Measurements from ENCODE around the gene RERG. TPM values are rescaled to one million over a fixed set of nuclear protein-coding genes. Genes with fewer than 3 reads are reported as not detected.

The RERG gene
- polyA plus RNA-seq, 2 of the 4 experiments (the other 2 are of a cell fraction) = 0.48 to 0.79 TPM

- ChIA-PET CTCF (interaction anchor here (1.1 kb wide), 1 partner anchor 22 kb away, joined by 3 read pairs; the partner anchor contains the start of gene RERG), POLR2A (no interaction called here)
- Histone ChIP-seq H3K4me1 (no peaks in the 10 kb centered on the region), H3K9me3 (peaks cover 4% of the 10 kb centered on the region; the same call in 1 of the 3 replicates), H3K4me3 (no peak overlapping the region), H3K4me2 (no peak overlapping the region), H3K27ac (no peak overlapping the region)
- no peak for DNase-seq (ENCODE audit: low read depth in 1 of 2, low spot score in 1 of 2)
- ATAC-seq = no peak
- WGBS (ENCODE audit: missing lambda C conversion rate) = 5% methylated on average over 3 of the region's 3 CpGs
- TF ChIP-seq CTCF (IDR thresholded peaks at IDR 0.05) (no peak), CHD2 (IDR thresholded peaks at IDR 0.05; ENCODE audit: low read length, partially characterized antibody) (no peak), GATA3 (IDR thresholded peaks at IDR 0.05; ENCODE audit: borderline replicate concordance) (no peak), HDAC2 (IDR thresholded peaks at IDR 0.05) (no peak), USF2 (IDR thresholded peaks at IDR 0.05) (no peak), FOSB (CRISPR knock-in tag; IDR thresholded peaks at IDR 0.05) (no peak), NPAS2 (CRISPR knock-in tag; IDR thresholded peaks at IDR 0.05; ENCODE audit: borderline replicate concordance) (no peak), POLR2AphosphoS2 (conservative IDR thresholded peaks at IDR 0.05; ENCODE audit: low read length) (no peak), RCOR1 (IDR thresholded peaks at IDR 0.05; ENCODE audit: low read depth, low read length) (no peak), BHLHE40 (IDR thresholded peaks at IDR 0.05; ENCODE audit: low read depth, low read length) (no peak), RARB (CRISPR knock-in tag; IDR thresholded peaks at IDR 0.05) (no peak), FOXS1 (CRISPR knock-in tag; IDR thresholded peaks at IDR 0.05) (no peak), CEBPB (IDR thresholded peaks at IDR 0.05) (no peak), ZSCAN20 (CRISPR knock-in tag; IDR thresholded peaks at IDR 0.05) (no peak), JUNB (IDR thresholded peaks at IDR 0.05) (no peak), HOXB5 (CRISPR knock-in tag; IDR thresholded peaks at IDR 0.05) (no peak), CHD4 (IDR thresholded peaks at IDR 0.05; ENCODE audit: borderline replicate concordance) (no peak)
- TF ChIP-seq, protein P1, sequence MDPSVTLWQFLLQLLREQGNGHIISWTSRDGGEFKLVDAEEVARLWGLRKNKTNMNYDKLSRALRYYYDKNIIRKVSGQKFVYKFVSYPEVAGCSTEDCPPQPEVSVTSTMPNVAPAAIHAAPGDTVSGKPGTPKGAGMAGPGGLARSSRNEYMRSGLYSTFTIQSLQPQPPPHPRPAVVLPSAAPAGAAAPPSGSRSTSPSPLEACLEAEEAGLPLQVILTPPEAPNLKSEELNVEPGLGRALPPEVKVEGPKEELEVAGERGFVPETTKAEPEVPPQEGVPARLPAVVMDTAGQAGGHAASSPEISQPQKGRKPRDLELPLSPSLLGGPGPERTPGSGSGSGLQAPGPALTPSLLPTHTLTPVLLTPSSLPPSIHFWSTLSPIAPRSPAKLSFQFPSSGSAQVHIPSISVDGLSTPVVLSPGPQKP (IDR thresholded peaks at IDR 0.05; ENCODE audit: low read depth, low read length) = no peak
- TF ChIP-seq, protein P2, sequence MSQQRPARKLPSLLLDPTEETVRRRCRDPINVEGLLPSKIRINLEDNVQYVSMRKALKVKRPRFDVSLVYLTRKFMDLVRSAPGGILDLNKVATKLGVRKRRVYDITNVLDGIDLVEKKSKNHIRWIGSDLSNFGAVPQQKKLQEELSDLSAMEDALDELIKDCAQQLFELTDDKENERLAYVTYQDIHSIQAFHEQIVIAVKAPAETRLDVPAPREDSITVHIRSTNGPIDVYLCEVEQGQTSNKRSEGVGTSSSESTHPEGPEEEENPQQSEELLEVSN (IDR thresholded peaks at IDR 0.05; ENCODE audit: borderline replicate concordance, low read depth) = no peak
- FAIRE-seq = no peak
Measured at GRCh38 chr12:15243102-15243501, 21.9 kb upstream of the RERG start.

DNA sequence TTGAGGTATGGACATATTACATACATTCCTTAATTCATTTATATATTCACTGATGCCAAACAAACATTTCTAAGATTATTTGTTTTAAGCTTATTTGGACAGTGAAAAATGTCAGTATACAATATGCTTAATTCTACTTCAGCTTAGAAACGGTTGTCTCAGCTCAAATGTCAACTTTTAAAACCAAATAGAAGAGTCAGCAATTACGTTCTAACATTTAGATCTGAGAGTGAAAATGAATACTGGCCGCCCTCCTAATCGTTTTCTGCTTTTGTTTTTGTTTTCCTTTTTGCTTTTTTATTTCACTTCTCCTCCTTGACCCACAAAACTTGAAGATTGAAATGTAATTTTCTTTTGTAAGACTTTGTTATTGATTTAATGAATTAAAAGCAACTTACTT, 19.7 kb upstream of the RERG start:
- Histone ChIP-seq H3K9me3 (no peaks in the 10 kb centered on the region), H3K4me1 (no peaks in the 10 kb centered on the region), H3K4me3 (no peak overlapping the region), H3K4me2 (no peak overlapping the region), H3K27ac (no peak overlapping the region)
- under 1% methylated on average over 4 of the region's 4 CpGs for WGBS (ENCODE audit: missing lambda C conversion rate)
- peak; percentile 92 for TF ChIP-seq CBX8 (IDR thresholded peaks at IDR 0.05)
- TF ChIP-seq BCL3 (IDR thresholded peaks at IDR 0.05) = no peak
- TF ChIP-seq RNF2 (IDR thresholded peaks at IDR 0.05; ENCODE audit: borderline replicate concordance, low read depth) = 0 out of 2 replicates have a peak, but pooled peaks have one; percentile 94
- FAIRE-seq (no peak), DNase-seq (ENCODE audit: low read depth in 1 of 2, low spot score in 1 of 2) (no peak), ATAC-seq (no peak)
- ChIA-PET POLR2A (no interaction called here), CTCF (no interaction called here)

Data from A549 (cell line).